ENCODE results near the gene GHITM.

- TF ChIP-seq POLR2A (IDR thresholded peaks at IDR 0.05; ENCODE audit: low read depth): no peak
- TF ChIP-seq CTCF (IDR thresholded peaks at IDR 0.05): no peak
- no peak for TF ChIP-seq POLR2AphosphoS5 (IDR thresholded peaks at IDR 0.05)
- no peak for TF ChIP-seq EP300 (IDR thresholded peaks at IDR 0.05)
Observed at GRCh38 chr10:84156009-84156408, 16.7 kb downstream of the GHITM start.

All from esophagus muscularis mucosa (tissue), 4 donors.